GM19025 (cell line): ENCODE measurements around the gene AVPR1B.

Source experiments
- ATAC-seq: cut with Tn5 transposase; IDR thresholded peaks from one replicate; pipeline ENCODE4 v1.9.1; 2021; ENCODE audit warnings: mild to moderate bottlenecking, low read depth, moderate library complexity; ENCODE audit not compliant: unreplicated experiment

Gene AVPR1B

GRCh38 chr1:206112600-206113301 is 4.4 kb downstream of the AVPR1B start:
- no peak for ATAC-seq

GRCh38 chr1:206111271-206111927 is 5.8 kb downstream of the AVPR1B start:
- no peak for ATAC-seq

GRCh38 chr1:206110820-206111219 is 6.4 kb downstream of the AVPR1B start:
- no peak for ATAC-seq

GRCh38 chr1:206110161-206110560 is 7.0 kb downstream of the AVPR1B start:
- ATAC-seq, result no peak

GRCh38 chr1:206109718-206110117 is 7.5 kb downstream of the AVPR1B start:
- no peak for ATAC-seq

- ATAC-seq, result no peak
These were observed 8.6 kb downstream of the AVPR1B start for GRCh38 chr1:206108635-206109034.

- no peak for ATAC-seq
These were observed 10.0 kb downstream of the AVPR1B start for GRCh38 chr1:206107168-206107544.

- peak; percentile 53 for ATAC-seq
These were observed 10.6 kb downstream of the AVPR1B start for GRCh38 chr1:206106328-206107167.

- no peak for ATAC-seq
These were observed 11.7 kb downstream of the AVPR1B start for GRCh38 chr1:206105464-206105995.

GRCh38 chr1:206103979-206104378 is 13.2 kb downstream of the AVPR1B start:
- no peak for ATAC-seq

- ATAC-seq, result no peak
These were observed 14.8 kb downstream of the AVPR1B start for GRCh38 chr1:206102292-206102936.

- no peak for ATAC-seq
These were observed 15.7 kb downstream of the AVPR1B start for GRCh38 chr1:206101351-206102045.

GRCh38 chr1:206100226-206100815 is 16.9 kb downstream of the AVPR1B start:
- no peak for ATAC-seq

- ATAC-seq, result no peak
These were observed 18.8 kb downstream of the AVPR1B start for GRCh38 chr1:206098242-206098919.

- ATAC-seq, result no peak
These were observed 19.8 kb downstream of the AVPR1B start for GRCh38 chr1:206097381-206097780.

GRCh38 chr1:206094024-206094423 is 23.2 kb downstream of the AVPR1B start:
- no peak for ATAC-seq

- no peak for ATAC-seq
These were observed 27.8 kb downstream of the AVPR1B start for GRCh38 chr1:206089341-206089740.

GRCh38 chr1:206087091-206087490 is 30.1 kb downstream of the AVPR1B start:
- ATAC-seq, result no peak

- no peak for ATAC-seq
These were observed 33.4 kb downstream of the AVPR1B start for GRCh38 chr1:206083750-206084149.
